DOHH2 (cell line): Measurements from ENCODE around the gene MBP.

ENCODE experiments used
- H3F3A ChIP-seq: fragments of 200-600 bp; sonication (generic), shearing (Covaris generic); 2 replicates; pipeline ENCODE4 v1.6.0; 2016; ENCODE audit warnings: antibody characterized with exemption, mild to moderate bottlenecking; ENCODE audit not compliant: control insufficient read depth, insufficient read depth
- H3K27ac ChIP-seq: fragments of 200-600 bp; sonication (generic); 2 replicates; pipeline ENCODE4 v1.5.1; 2014; ENCODE audit warnings: low read depth, mild to moderate bottlenecking, low read length, moderate library complexity
- H3K27me3 ChIP-seq: fragments of 200-600 bp; sonication (generic); 2 replicates; pipeline ENCODE4 v1.6.1; 2014; ENCODE audit warnings: mild to moderate bottlenecking, low read length, mixed read lengths; ENCODE audit not compliant: control insufficient read depth
- H3K36me3 ChIP-seq: fragments of 200-600 bp; sonication (generic); 2 replicates; pipeline ENCODE4 v1.6.1; 2014; ENCODE audit warnings: mild to moderate bottlenecking, low read length, moderate library complexity, mixed read lengths; ENCODE audit not compliant: control insufficient read depth
- H3K4me1 ChIP-seq: fragments of 200-600 bp; sonication (generic); 2 replicates; pipeline ENCODE4 v1.6.1; 2014; ENCODE audit warnings: mild to moderate bottlenecking, low read length, mixed read lengths; ENCODE audit not compliant: control insufficient read depth
- H3K4me2 ChIP-seq: fragments of 200-600 bp; sonication (generic); 2 replicates; pipeline ENCODE4 v1.6.0; 2014; ENCODE audit warnings: mild to moderate bottlenecking, low read length, moderate library complexity
- H3K4me3 ChIP-seq: fragments of 200-600 bp; sonication (generic); 2 replicates; pipeline ENCODE4 v1.5.1; 2014; ENCODE audit warnings: mild to moderate bottlenecking, low read length, mixed read lengths
- H3K79me2 ChIP-seq: fragments of 200-600 bp; sonication (generic); 2 replicates; pipeline ENCODE4 v1.6.1; 2014; ENCODE audit warnings: mild to moderate bottlenecking, low read length, mixed read lengths; ENCODE audit not compliant: control insufficient read depth
- H3K9me2 ChIP-seq: fragments of 200-600 bp; sonication (generic); replicated peaks from 2 replicates; pipeline ENCODE4 v1.6.1; 2014; ENCODE audit warnings: mild to moderate bottlenecking, low read length, mixed read lengths; ENCODE audit not compliant: control insufficient read depth
- H3K9me3 ChIP-seq: fragments of 200-600 bp; sonication (generic); 2 replicates; pipeline ENCODE4 v1.6.1; 2014; ENCODE audit warnings: antibody characterized with exemption, low read length, mixed read lengths; ENCODE audit not compliant: control insufficient read depth, insufficient read depth
- H4K20me1 ChIP-seq: fragments of 200-600 bp; sonication (generic); 2 replicates; pipeline ENCODE4 v1.6.0; 2014; ENCODE audit warnings: low read depth, mild to moderate bottlenecking, antibody characterized with exemption, low read length, moderate library complexity; ENCODE audit not compliant: control insufficient read depth, insufficient read depth
- CTCF ChIP-seq: fragments of 200-600 bp; sonication (generic); IDR thresholded peaks from one replicate; pipeline ENCODE4 v1.5.1; 2014; ENCODE audit warnings: antibody characterized with exemption, mild to moderate bottlenecking, low read depth, low read length; ENCODE audit not compliant: poor library complexity, severe bottlenecking
- EZH2phosphoT487 ChIP-seq: fragments of 200-600 bp; sonication (generic); IDR thresholded peaks from 2 replicates; pipeline ENCODE4 v1.6.1; 2017; ENCODE audit warnings: borderline replicate concordance, mild to moderate bottlenecking, antibody characterized with exemption, low read length, moderate library complexity, mixed read lengths

The MBP gene

DNA sequence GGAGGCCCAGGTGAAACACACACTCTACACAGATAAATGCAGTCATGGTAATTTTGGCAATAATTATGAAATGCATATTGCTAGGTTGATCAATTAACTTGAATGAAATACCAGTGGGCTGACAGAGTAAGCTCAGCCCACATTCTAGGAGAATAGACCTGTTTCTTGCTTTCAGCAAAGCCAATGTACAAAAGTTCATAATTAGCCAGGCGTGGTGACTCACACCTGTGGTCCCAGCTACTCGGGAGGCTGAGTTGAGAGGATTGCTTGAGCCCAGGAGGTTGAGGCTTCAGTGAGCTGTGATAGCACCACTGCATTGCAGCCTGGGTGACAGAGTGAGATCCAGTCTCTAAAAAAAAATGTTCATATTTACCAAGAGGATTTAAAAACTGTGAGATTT is 15.7 kb upstream of the MBP start:
- H3K9me2 ChIP-seq: no peaks in the 10 kb centered on the region

DNA sequence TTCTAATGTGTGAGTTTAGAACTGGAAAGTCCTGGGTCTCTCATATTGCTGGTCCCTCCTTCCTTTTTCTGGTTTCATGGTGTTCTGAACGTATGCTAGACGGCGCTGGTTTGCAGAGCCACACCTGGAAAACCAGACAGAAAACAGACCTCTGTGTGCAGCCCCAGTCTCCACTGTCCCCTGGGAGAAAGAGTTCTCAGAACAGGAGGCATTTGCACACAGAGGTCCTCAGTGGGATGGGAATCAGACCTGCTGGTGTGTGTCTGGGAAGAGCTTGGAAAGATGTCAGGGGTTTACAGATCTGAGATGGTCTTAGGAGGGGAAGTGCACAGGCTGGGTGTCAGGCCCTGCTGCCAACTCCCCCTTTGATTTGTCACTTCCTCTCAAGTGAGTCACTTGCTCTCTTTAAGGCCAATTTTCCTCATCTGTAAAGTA is 14.9 kb upstream of the MBP start:
- H3K9me3 ChIP-seq: peaks cover 24% of the 10 kb centered on the region
- H3K4me2 ChIP-seq: no peak overlapping the region
- no peak overlapping the region for H3K4me3 ChIP-seq
- no peaks in the 10 kb centered on the region for H3K79me2 ChIP-seq
- H3K9me2 ChIP-seq: no peaks in the 10 kb centered on the region
- no peaks in the 10 kb centered on the region for H3K27me3 ChIP-seq
- no peaks in the 10 kb centered on the region for H4K20me1 ChIP-seq
- TF ChIP-seq EZH2phosphoT487: no peak
- no peak for TF ChIP-seq CTCF
- H3K4me1 ChIP-seq: peaks cover 24% of the 10 kb centered on the region
- H3K27ac ChIP-seq: no peak overlapping the region
- H3F3A ChIP-seq: peaks cover 8% of the 10 kb centered on the region
- no peaks in the 10 kb centered on the region for H3K36me3 ChIP-seq

More for the DNA sequence above, 15.7 kb upstream of the MBP start:
- H3K27ac ChIP-seq: no peak overlapping the region
- no peaks in the 10 kb centered on the region for H3K79me2 ChIP-seq
- H3K36me3 ChIP-seq: no peaks in the 10 kb centered on the region
- peaks cover 27% of the 10 kb centered on the region for H3K4me1 ChIP-seq
- TF ChIP-seq CTCF (no peak), EZH2phosphoT487 (no peak)
- no peaks in the 10 kb centered on the region for H4K20me1 ChIP-seq
- H3K4me3 ChIP-seq: no peak overlapping the region
- H3K4me2 ChIP-seq: no peak overlapping the region
- H3F3A ChIP-seq: peaks cover 8% of the 10 kb centered on the region
- peaks cover 19% of the 10 kb centered on the region for H3K9me3 ChIP-seq
- H3K27me3 ChIP-seq: no peaks in the 10 kb centered on the region

- no peak overlapping the region for H3K27ac ChIP-seq
- H3K9me3 ChIP-seq: peaks cover 27% of the 10 kb centered on the region
- H3K79me2 ChIP-seq: no peaks in the 10 kb centered on the region
- H4K20me1 ChIP-seq: no peaks in the 10 kb centered on the region
- peaks cover 8% of the 10 kb centered on the region for H3F3A ChIP-seq
- H3K4me1 ChIP-seq: peaks cover 16% of the 10 kb centered on the region
- no peaks in the 10 kb centered on the region for H3K27me3 ChIP-seq
- TF ChIP-seq CTCF: no peak
- TF ChIP-seq EZH2phosphoT487: no peak
- no peak overlapping the region for H3K4me3 ChIP-seq
- H3K9me2 ChIP-seq: no peaks in the 10 kb centered on the region
- H3K4me2 ChIP-seq: no peak overlapping the region
- no peaks in the 10 kb centered on the region for H3K36me3 ChIP-seq
Measured at GRCh38 chr18:77146249-77147080, 13.9 kb upstream of the MBP start.
